ENCODE data around the gene NLGN2.

NLGN2 gene

GRCh38 chr17:7403043-7403726 lies 4.5 kb upstream of the NLGN2 start:
- Mint-ChIP-seq H3K36me3 (ENCODE audit: low read depth) (peaks cover 10% of the 10 kb centered on the region), H3K4me1 (ENCODE audit: low read depth) (peaks cover 7% of the 10 kb centered on the region), H3K27me3 (peaks cover 28% of the 10 kb centered on the region), H3K9me3 (no peaks in the 10 kb centered on the region), H3K4me3 (peak overlapping the region; percentile 84), H3K27ac (peak overlapping the region; percentile 92)
- intact Hi-C loops (cut with micrococcal nuclease) = loop anchor here (10.0 kb wide), 1 partner anchor 48 kb away; the partner anchor contains the start of genes KCTD11 and TMEM95

GRCh38 chr17:7403727-7403976 lies 4.0 kb upstream of the NLGN2 start:
- intact Hi-C loops (cut with micrococcal nuclease) = loop anchor here (10.0 kb wide), 1 partner anchor 49 kb away; the partner anchor contains the start of genes KCTD11 and TMEM95
- Mint-ChIP-seq H3K27me3 (peaks cover 28% of the 10 kb centered on the region), H3K4me3 (peak overlapping the region; percentile 84)

GRCh38 chr17:7403977-7404736 lies 3.5 kb upstream of the NLGN2 start, which contains the start of gene TMEM256:
TMEM256 (minus strand) TSS chr17:7404097; CDS start chr17:7404084, 13 bp downstream.
- peaks cover 32% of the 10 kb centered on the region for H3K27me3 Mint-ChIP-seq
- intact Hi-C loops (cut with micrococcal nuclease) = loop anchor here (1.0 to 10.0 kb wide), 3 partner anchors 10 to 49 kb away; partner anchors contain the start of genes KCTD11, PLSCR3, TMEM102 and TMEM95
- H3K4me1 Mint-ChIP-seq (ENCODE audit: low read depth) = peaks cover 7% of the 10 kb centered on the region
- peak within 1 kb of the TSS; percentile 84 for H3K4me3 Mint-ChIP-seq
- H3K9me3 Mint-ChIP-seq = no peaks in the 10 kb centered on the region
- H3K27ac Mint-ChIP-seq = peak within 1 kb of the TSS; percentile 92
- H3K36me3 Mint-ChIP-seq (ENCODE audit: low read depth) = peaks cover 10% of the 10 kb centered on the region

More at GRCh38 chr17:7403727-7403976, 4.0 kb upstream of the NLGN2 start:
- Mint-ChIP-seq H3K4me1 (ENCODE audit: low read depth) (peaks cover 7% of the 10 kb centered on the region), H3K36me3 (ENCODE audit: low read depth) (peaks cover 10% of the 10 kb centered on the region), H3K9me3 (no peaks in the 10 kb centered on the region), H3K27ac (peak overlapping the region; percentile 92)

- peak overlapping the region; percentile 92 for H3K27ac Mint-ChIP-seq
- H3K36me3 Mint-ChIP-seq (ENCODE audit: low read depth) = peaks cover 10% of the 10 kb centered on the region
- intact Hi-C loops (cut with micrococcal nuclease) = loop anchor here (1.0 to 10.0 kb wide), 3 partner anchors 11 to 50 kb away; partner anchors contain the start of genes KCTD11, PLSCR3, TMEM102 and TMEM95
- peak overlapping the region; percentile 84 for H3K4me3 Mint-ChIP-seq
- H3K9me3 Mint-ChIP-seq = no peaks in the 10 kb centered on the region
- peaks cover 39% of the 10 kb centered on the region for H3K27me3 Mint-ChIP-seq
- peaks cover 7% of the 10 kb centered on the region for H3K4me1 Mint-ChIP-seq (ENCODE audit: low read depth)
Observed at GRCh38 chr17:7404737-7405349, 2.8 kb upstream of the NLGN2 start.

- peak overlapping the region; percentile 92 for H3K27ac Mint-ChIP-seq
- H3K36me3 Mint-ChIP-seq (ENCODE audit: low read depth) = peaks cover 10% of the 10 kb centered on the region
- intact Hi-C loops (cut with micrococcal nuclease) = loop anchor here (10.0 kb wide), 1 partner anchor 51 kb away; the partner anchor contains the start of genes KCTD11 and TMEM95
Observed at GRCh38 chr17:7405350-7406234, 2.1 kb upstream of the NLGN2 start.

DNA sequence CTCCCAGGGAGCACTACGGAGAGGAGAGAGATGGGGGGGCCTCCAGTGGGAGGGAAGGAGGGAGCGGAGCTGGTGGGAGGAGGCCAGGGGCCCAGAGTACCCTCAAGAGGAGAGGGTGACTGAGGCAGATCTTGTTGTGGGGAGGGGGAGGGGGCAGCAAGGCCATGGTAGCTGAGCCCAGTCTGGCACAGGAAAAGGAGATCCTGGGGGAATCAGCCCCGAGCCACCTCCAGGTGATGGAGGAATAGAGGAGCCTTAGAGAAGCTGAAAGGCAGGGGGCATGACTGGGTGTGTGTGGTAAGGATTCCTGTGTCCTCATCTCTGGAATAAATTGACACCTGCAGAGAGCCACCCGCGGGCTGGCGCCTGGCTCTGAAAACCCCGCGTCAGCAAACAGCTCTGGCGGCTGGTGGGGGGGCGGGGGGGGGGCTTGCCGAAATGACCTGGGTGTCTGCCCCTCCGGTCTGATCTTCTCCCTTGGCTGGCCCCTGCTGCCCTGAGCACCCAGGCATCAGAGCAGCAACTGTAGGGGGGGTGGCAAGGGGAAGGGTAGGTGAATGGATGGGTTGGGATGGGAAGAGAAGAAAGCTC lies 1.3 kb upstream of the NLGN2 start:
- intact Hi-C loops (cut with micrococcal nuclease) = loop anchor here (10.0 kb wide), 1 partner anchor 52 kb away; the partner anchor contains the start of genes KCTD11 and TMEM95
- Mint-ChIP-seq H3K4me3 (no peak overlapping the region), H3K27ac (no peak overlapping the region)

More at GRCh38 chr17:7405350-7406234, 2.1 kb upstream of the NLGN2 start:
- Mint-ChIP-seq H3K4me1 (ENCODE audit: low read depth) (peaks cover 7% of the 10 kb centered on the region), H3K27me3 (peaks cover 45% of the 10 kb centered on the region), H3K9me3 (no peaks in the 10 kb centered on the region), H3K4me3 (peak overlapping the region; percentile 84)

DNA sequence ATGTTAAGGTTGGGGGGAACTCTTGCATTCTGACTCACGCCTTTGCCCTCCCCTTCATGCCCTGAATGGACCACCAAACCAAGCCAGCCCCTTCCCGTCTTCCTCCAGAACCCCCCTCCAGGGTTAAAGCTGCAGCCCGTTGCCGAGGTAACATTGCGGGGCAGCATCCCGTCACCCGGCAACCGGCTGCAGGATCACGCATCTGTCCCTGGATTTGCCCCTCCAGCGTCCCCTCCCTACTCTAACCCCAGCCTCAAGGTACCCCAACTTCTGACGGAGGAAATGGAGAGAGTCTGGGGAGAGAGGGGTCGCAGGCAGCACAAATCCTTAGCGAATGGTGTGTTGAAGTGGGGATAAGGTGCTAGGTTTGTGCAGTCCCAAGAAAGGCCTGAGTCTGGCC lies 563 bp upstream of the NLGN2 start:
- Mint-ChIP-seq H3K36me3 (ENCODE audit: low read depth) (no peaks in the 10 kb centered on the region), H3K4me1 (ENCODE audit: low read depth) (peaks cover 7% of the 10 kb centered on the region), H3K9me3 (no peaks in the 10 kb centered on the region), H3K27ac (no peak overlapping the region), H3K4me3 (no peak overlapping the region), H3K27me3 (peaks cover 51% of the 10 kb centered on the region)
- intact Hi-C loops (cut with micrococcal nuclease) = loop anchor here (10.0 kb wide), 1 partner anchor 52 kb away; the partner anchor contains the start of genes KCTD11 and TMEM95

More for the DNA sequence above, 1.3 kb upstream of the NLGN2 start:
- Mint-ChIP-seq H3K27me3 (peaks cover 51% of the 10 kb centered on the region), H3K4me1 (ENCODE audit: low read depth) (peaks cover 7% of the 10 kb centered on the region), H3K9me3 (no peaks in the 10 kb centered on the region), H3K36me3 (ENCODE audit: low read depth) (peaks cover 6% of the 10 kb centered on the region)

GRCh38 chr17:7408252-7408727 lies 645 bp downstream of the NLGN2 start:
- no peak overlapping the region for H3K4me3 Mint-ChIP-seq
- H3K9me3 Mint-ChIP-seq = no peaks in the 10 kb centered on the region
- no peaks in the 10 kb centered on the region for H3K36me3 Mint-ChIP-seq (ENCODE audit: low read depth)
- peaks cover under 1% of the 10 kb centered on the region for H3K4me1 Mint-ChIP-seq (ENCODE audit: low read depth)
- H3K27me3 Mint-ChIP-seq = peaks cover 51% of the 10 kb centered on the region
- intact Hi-C loops (cut with micrococcal nuclease) = loop anchor here (10.0 kb wide), 1 partner anchor 53 kb away; the partner anchor contains the start of genes KCTD11 and TMEM95
- no peak overlapping the region for H3K27ac Mint-ChIP-seq

- H3K27me3 Mint-ChIP-seq = peaks cover 51% of the 10 kb centered on the region
- no peaks in the 10 kb centered on the region for H3K4me1 Mint-ChIP-seq (ENCODE audit: low read depth)
- no peaks in the 10 kb centered on the region for H3K9me3 Mint-ChIP-seq
- H3K36me3 Mint-ChIP-seq (ENCODE audit: low read depth) = no peaks in the 10 kb centered on the region
- intact Hi-C loops (cut with micrococcal nuclease) = loop anchor here (10.0 kb wide), 1 partner anchor 54 kb away; the partner anchor contains the start of genes KCTD11 and TMEM95
- H3K27ac Mint-ChIP-seq = no peak overlapping the region
- no peak overlapping the region for H3K4me3 Mint-ChIP-seq
Observed at GRCh38 chr17:7408863-7409262, 1.2 kb downstream of the NLGN2 start.

GRCh38 chr17:7409716-7410115 lies 2.1 kb downstream of the NLGN2 start:
- no peaks in the 10 kb centered on the region for H3K4me1 Mint-ChIP-seq (ENCODE audit: low read depth)
- peaks cover 50% of the 10 kb centered on the region for H3K27me3 Mint-ChIP-seq
- H3K4me3 Mint-ChIP-seq = no peak overlapping the region
- no peaks in the 10 kb centered on the region for H3K9me3 Mint-ChIP-seq
- H3K36me3 Mint-ChIP-seq (ENCODE audit: low read depth) = no peaks in the 10 kb centered on the region
- H3K27ac Mint-ChIP-seq = no peak overlapping the region
- intact Hi-C loops (cut with micrococcal nuclease) = loop anchor here (10.0 kb wide), 1 partner anchor 55 kb away; the partner anchor contains the start of genes KCTD11 and TMEM95

DNA sequence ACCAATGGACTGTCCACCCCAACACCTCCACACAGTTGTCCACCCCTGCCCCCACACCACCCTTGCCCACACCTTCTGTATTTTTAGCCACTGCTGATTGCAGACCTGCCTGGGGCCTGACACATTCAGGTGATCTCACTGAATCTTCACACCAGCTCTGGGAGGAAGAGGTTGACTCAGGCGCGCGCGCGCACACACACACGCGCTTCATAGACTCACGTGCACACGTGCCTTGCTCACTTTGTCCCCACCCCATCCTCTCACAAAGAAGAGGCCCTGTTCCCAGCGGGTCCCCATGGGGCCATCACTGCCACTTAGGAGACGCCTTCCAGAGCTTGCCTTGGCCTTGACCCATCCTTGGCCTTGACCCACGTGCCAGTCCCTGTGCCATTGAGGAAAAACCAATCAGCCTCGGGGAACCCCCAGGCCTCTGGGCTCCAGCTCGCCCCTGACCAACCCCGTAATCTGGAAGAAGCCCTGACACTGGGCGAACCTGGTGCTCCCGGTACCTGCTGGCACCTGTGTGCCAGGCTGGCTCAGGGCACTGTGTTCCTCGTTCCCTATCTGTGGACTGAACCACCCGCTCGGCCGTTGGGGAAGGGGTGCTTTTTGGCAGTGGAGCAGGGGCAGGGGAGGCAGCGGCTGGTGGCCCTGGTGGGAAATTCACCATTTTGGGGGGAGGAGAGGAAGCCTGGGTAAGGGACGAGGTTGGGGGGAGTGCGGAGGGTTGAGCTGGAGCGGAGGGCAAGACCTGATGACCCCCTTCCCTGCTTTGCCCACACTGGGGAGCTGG lies 3.2 kb downstream of the NLGN2 start:
- Mint-ChIP-seq H3K27me3 (peaks cover 41% of the 10 kb centered on the region), H3K27ac (no peak overlapping the region), H3K36me3 (ENCODE audit: low read depth) (no peaks in the 10 kb centered on the region), H3K4me1 (ENCODE audit: low read depth) (no peaks in the 10 kb centered on the region), H3K9me3 (no peaks in the 10 kb centered on the region), H3K4me3 (no peak overlapping the region)
- intact Hi-C loops (cut with micrococcal nuclease) = no loop called here

DNA sequence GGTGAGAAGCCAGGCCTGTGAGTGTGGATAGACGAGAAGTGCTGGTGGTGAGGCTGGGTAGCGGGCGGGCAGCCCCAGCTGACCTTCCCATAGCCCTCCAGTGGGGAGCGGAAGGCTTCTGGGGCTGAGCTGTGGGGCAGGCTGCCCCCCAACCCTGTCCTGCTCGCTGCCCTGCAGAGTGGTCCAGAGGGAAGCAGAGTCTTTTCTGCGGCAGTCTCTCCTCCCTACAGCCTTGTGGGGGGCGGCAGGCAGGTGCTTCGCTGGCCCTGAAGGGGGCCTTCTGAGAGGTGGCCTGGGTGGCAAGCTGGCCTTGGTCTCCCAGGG lies 3.7 kb downstream of the NLGN2 start:
- H3K9me3 Mint-ChIP-seq = no peaks in the 10 kb centered on the region
- no peaks in the 10 kb centered on the region for H3K36me3 Mint-ChIP-seq (ENCODE audit: low read depth)
- H3K27ac Mint-ChIP-seq = no peak overlapping the region
- peaks cover 36% of the 10 kb centered on the region for H3K27me3 Mint-ChIP-seq
- no peaks in the 10 kb centered on the region for H3K4me1 Mint-ChIP-seq (ENCODE audit: low read depth)
- no peak overlapping the region for H3K4me3 Mint-ChIP-seq
- intact Hi-C loops (cut with micrococcal nuclease) = no loop called here
